GM21737 (cell line): ENCODE results near the gene OR10A2.
"Not testable (repeated sequence)": the region's sequence is repeated elsewhere in the genome, so short reads cannot be mapped to it uniquely, and the experiment has no call there.

Source experiments
- ATAC-seq: cut with Tn5 transposase; IDR thresholded peaks from one replicate; pipeline ENCODE4 v1.9.1; 2021; ENCODE audit warnings: mild to moderate bottlenecking, moderate library complexity; ENCODE audit not compliant: unreplicated experiment

The OR10A2 gene, protein sequence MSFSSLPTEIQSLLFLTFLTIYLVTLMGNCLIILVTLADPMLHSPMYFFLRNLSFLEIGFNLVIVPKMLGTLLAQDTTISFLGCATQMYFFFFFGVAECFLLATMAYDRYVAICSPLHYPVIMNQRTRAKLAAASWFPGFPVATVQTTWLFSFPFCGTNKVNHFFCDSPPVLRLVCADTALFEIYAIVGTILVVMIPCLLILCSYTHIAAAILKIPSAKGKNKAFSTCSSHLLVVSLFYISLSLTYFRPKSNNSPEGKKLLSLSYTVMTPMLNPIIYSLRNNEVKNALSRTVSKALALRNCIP

DNA sequence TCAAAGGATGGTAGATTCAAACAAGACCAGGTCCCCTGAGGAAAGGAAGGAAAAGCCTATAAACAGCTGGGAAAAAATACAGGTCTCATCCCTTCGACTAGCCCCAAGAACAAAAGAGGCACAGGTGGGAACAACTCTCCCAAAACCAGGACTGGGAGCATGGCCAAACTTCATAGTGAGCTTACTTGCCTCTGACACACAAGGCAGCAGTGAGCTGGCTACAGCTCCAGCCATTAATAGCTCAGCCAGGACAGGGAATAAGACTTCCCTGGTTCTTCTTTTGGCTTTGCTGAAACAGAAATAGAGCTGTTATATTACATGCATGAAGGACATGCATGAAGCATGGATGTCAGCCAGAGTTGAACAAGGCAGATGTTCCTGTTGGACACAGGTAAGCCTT lies at the start of gene OR10A2:
Gene OR10A2, plus strand, starts transcription at position 97 of the 400 bp plus-strand sequence. CDS start 6,698 bp downstream, outside the sequence.
- ATAC-seq, result no peak

DNA sequence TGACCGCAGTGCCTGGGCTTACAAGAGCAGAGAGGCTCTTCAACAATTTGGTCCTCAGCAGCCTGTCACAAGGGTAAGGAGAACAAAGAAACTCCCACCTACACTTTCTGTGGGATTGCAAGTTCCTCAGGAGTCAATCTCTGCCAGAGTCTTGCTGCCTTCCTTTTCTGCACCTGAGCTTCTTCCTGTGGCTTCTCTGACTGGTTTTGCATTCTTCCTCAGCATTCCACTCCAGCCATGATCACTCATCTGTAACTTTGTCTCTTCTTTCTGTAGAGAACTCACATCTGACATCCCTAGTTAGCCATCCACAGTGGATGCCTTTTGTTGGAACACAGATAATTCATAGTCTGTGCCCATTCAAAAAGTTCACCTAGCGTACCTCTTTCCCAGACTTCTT lies 49.2 kb upstream of the OR10A2 start:
- no peak for ATAC-seq

DNA sequence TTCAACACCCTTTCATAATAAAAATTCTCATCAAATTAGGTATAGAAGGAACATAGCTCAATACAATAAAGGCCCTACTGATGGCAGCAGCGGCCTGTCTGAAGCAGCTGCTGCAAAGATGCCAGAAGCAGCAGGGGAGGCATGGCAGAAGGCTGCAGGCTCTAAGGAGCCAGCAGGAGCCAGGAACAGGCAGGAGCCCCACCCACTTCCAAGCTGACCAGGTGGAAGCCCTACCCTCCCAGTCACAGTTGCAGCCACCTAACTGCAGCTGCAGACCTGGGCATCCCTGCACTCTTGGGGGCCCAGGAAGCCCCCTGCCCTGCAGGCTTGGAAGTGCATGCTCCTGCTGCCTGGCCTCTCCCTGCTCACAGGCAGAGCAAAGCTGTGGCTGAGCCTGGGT lies 45.2 kb upstream of the OR10A2 start:
- no peak for ATAC-seq

DNA sequence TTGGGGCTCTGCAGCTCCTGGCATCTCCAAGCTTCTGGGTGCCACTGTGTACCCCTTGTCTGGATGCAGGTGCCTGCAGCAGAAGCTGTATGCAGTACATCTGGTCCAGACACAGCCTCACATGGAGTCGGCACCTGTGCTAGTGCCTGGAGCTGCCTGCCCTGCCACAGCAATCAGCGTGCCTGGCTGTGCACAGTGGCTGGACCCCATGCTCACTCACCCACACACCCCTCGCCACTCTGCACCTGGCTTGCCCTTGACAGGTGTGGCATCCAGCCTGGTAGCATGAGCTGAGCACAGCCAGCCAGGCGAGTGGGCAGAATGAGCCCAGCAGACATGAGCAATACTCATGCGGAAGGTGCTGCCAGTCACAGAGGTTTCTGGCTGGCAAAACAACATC lies 43.9 kb upstream of the OR10A2 start:
- ATAC-seq, result no peak

DNA sequence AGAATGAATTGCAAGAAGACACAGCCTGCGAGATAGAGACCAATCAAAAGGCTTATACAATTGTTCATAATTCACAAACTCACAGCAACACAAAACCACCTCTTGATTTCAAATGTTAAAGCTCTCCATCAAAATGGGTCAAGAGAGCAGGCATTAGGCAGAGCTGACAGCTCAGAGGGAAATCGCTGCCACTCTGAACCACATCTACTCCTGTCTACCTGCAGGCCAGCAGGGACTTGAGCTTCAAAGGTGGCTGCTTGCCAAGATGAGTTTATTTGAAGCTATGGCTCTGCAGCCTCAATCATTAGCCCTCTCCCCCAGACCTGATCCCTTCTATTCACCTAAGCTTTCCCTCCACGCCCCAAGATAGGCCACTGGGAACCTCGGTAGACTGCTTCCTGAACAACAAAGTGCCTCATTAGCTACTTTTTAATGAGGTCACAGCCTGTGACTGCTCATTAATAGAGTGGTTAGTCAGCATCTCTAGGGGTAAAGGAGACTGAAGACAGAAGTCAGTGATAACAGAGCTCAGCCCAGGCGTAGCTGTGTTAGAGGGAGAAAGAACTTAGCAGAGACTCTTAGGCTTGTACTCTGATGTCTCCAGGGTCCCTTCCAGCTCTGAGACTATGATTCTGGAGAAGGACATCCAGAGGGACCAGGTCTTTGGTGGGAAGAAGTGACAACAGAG lies 38.6 kb upstream of the OR10A2 start:
- ATAC-seq, result no peak

DNA sequence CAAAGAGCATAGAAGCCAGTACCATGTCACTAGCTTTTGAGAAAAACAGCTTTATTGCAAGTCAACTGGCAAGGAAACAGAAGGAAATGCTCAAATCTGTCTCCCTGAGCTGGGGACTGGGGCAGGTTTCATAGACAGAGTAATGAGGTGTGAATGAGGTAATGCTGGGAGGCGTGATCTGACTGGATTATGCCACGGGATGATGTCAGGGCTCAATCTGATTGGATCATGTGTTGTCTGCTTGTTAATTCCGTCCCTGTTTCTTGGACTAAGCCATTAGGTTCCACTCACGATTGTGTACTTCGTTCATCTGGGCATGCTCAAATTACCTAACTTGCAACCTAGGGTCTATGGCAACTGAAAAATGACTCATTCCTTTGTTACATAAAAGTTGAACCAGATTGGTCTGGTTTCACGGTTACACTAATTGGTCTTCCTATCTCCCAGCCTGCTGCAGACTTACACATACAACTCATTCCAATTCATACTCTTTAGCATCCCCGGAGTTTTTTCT lies 37.6 kb upstream of the OR10A2 start:
- ATAC-seq, result no peak

DNA sequence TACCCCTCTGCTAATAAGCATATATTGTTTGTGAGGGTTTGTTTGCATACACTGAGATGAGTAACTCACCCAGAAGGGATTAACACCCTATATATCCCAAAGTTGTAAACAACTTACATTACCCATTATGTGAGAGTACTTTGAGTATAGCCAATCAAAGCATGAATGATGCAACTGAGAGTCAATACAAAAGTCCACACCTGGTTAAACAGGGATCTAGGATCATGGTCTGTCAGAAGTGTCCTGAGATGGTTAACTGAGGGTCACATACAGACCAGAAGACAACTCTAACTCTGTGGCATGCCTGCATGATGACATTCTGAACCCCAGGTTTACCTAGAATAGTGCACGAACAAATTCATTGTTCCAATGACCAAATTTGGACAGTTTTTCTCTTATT lies 34.8 kb upstream of the OR10A2 start:
- no peak for ATAC-seq

DNA sequence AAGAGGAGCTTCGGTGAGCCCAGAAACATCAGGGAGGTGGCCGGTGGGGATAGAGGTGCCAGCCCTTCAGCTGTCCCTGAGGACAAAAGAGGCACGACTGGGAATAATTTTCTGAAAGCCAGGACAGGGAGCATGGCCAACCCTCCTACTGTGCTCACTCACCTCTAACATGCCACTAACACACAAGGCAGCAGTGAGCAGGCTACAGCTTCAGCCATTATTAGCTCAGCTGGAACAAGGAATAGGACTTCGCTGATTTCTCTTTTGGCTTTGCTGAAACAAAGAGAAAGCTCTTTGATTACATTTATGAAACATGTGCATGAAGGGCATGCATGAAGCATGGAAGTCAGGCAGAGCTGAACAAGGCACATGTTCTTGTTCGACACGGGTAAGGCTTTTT lies 29.5 kb upstream of the OR10A2 start:
- ATAC-seq, result no peak

DNA sequence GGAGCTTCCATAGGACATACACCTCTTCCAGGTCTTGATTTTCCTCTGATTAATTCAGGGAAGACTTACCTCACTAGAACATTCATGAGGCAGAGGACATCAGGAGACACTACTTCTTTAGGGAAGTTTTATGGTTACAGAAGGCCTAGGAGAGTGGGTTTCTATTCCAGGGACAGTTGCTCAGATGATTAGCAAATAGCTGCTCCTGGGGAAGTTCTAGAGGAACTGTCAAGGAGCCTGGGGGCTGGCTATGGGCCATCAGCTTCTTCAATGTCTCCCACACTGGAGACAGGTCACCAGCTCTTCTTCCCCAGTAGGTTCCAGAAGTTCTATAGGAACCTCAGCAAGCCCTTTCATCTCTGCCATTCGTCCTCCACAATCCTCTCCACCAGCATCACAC lies 28.8 kb upstream of the OR10A2 start:
- no peak for ATAC-seq

DNA sequence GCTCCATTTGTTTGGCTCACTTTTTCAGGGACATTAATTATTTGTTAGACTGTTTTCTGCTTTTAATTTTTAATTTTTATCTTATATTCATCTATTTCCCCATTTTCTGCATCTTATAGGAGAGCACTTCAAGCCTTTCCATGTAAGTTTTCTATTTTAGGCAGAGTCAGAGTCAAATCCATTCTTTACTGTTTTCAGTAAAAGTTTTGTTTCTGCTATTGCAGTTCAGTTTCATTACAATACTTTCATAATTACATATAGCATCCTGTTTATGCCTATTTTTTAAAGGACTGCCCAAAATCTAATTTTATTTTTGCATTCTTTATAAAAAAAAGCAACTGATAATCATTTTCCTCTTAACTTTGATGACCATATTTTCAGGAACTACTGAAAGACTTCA lies 21.2 kb upstream of the OR10A2 start:
- ATAC-seq, result no peak

DNA sequence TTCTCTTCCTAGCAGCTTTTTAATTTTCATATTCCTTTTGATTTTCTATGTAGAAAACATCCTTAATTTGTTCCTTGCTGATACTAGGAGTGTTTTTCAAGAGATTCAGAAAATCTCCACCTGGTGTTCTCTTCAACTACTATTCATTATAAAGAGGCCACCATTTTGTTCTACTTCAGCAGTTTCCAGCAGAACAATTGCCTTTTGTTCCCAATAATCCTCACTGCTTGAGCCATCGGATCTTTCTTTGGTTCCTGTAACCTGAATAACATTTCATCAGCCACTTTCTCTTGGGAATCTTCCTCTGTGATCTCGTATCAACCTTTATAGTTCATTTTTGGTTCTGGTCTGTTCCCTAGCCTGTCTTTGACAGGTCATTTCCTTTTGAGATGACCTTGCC lies 19.2 kb upstream of the OR10A2 start:
- ATAC-seq, result no peak

DNA sequence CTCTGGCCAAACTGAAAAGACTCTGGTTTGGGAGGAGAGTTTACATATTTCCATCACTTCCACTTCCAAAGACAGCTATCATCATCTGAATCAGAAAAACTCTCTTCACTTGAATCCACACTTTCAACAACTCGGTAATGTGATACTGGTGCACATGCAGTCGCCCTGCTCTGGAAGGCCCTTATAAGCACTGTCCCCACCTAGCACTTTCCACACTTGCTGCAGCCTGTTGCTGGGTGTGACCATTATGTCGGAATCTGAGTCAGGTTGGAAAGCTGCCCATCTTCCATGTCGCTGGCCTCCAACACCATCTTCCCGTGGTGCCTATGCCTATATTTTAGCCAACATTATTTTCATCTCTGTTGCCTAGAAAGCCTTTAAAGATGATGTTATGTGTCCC lies 18.5 kb upstream of the OR10A2 start:
- ATAC-seq, result no peak

DNA sequence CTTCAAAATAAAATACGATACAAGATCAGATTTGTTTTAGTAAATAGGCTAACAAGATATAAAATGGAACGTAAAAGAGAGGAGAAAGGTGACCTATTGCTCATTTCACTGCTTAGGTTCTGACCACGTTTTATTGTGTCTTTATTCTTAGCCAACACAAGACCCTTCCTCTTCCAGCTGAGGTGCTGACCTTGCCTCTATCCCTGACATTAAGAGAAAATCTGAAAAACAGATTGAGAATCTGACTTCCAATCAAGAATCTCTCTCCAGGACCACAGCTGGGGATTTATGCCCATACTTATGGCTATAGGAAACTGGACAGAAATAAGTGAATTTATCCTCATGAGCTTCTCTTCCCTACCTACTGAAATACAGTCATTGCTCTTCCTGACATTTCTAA lies 17.5 kb upstream of the OR10A2 start, which contains the start of gene OR10A5:
Gene OR10A5, plus strand, starts transcription at position 301 of the 400 bp plus-strand sequence. Its CDS starts 0 bp downstream, at position 301.
- no peak for ATAC-seq

DNA sequence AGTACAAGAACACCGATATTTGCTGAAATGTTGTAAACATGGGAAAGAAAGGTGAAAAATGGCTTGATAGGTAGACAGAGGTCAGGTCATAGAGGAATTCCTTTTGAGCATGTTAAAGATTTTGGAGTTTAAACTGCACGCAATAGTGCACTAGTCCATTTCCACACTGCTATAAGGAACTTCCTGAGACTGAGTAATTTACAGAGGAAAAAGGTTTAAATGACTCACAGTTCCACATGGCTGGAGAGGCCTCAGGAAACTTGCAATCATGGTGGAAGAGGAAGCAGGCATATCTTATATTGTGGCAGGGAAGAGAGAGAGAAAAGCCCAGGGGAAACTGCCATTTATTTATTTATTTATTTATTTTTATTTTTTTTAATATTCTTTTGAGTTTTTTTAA lies 12.3 kb upstream of the OR10A2 start:
- no peak for ATAC-seq

DNA sequence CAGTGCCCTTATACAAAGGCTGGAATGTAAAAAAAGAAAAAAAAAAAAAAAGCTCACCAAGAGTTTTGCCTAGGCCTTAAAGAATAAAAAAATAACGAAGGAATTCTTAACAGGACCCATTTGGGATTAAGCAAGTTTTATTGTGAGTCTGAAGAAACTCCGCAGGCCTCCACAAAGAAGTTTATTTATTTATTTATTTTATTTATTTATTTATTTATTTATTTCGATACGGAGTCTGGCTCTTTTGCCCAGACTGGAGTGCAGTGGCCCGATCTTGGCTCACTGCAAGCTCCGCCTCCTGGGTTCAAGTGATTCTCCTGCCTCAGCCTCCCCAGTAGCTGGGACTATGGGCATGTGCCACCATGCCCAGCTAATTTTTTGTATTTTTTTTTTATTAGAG lies 8.1 kb upstream of the OR10A2 start:
- ATAC-seq, result not testable (repeated sequence)

DNA sequence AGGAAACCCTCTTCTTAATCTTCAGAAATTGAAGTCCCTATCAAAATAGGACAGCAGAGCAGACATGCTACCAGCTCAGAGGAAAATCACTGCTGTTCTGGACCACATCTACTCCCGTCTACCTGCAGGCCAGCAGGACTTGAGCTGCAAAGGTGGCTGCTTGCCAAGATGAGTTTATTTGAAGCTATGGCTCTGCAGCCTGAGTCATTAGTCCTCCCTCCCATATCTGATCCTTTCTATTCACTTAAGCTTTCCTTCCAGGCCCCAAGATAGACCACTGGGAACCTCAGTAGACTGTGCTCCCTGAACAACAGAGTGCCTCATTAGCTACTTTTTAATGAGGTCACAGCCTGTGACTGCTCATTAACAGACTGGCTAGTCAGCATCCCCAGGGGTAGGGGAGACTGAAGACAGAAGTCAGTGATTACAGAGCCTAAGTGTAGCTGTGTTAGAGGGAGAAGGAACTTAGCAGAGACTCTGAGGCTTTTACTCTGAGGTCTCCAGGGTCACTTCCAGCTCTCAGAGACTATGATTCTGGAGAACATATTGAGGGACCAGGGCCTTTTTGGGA lies 6.8 kb upstream of the OR10A2 start:
- ATAC-seq, result no peak

DNA sequence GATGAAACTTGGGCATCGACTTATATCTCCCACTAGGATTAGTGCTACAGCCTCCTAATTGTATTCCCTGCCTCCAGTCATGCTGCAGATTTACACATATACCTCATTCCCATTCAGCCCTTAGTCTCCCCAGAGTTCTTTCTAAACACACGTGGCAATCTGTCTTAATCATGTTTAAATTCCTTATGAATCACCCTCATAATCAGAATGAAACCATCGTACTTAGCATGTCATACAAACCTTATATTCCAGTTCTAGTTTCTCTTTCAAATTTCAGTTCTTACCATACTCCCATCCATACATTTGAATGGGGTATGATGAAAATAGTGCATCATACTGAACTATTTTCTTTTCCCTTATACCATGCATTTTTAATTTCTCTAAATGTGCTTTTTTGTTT lies 6.0 kb upstream of the OR10A2 start:
- no peak for ATAC-seq

DNA sequence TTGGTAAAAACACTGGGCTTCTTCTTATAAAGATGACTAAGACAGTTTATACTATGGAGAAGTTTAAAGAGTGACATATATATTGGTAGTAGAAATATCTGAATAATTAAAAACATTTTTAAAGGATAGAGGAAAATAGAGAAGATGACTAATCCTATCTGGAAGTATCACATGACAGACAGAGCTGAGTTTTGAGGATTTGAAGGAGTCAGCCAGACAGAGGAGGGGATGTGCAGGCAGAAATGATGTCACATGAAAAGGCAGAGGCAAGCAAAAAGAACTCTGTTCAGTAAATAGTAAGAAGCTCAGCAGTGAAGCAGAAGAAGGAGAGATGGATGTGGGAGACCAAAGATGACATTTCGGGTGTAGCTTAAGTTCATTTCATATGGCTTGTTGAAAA lies 1.6 kb downstream of the OR10A2 start:
- no peak for ATAC-seq

DNA sequence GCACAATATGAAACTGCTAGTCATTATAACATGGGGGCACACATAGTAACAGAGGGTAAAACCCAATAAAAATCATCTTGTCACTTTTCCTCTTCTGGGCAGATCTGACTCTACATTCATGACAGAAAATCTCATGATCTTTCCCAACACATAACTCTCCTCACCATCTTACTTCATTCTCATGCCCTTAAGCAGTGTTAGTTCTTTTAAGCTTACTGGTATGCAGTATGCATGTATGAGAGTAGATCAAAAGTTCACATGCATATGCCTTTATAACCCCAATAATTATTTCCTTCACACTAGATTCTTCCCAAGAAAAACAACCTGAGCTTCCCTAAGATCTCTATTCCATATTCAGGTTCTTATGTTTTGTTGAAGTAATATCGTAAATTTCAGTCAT lies 8.4 kb downstream of the OR10A2 start:
- ATAC-seq, result no peak

DNA sequence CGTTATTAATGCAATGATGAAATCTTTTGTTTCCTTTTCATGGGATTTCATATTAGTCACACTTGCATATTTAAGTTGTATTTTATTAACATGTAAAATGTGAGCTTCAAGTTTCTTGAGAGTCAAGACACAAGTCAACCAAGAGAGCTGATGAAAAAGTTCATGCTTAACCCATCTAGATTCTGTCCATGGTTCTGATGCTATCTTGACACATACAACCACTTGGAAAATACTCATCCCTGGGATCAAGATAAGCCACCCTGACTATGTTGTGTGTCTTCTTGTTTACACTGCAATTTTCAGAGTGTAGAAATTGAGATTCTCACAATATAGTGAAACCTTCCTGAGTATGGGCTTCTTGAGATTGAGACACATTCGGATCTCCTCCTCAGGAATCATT lies 12.9 kb downstream of the OR10A2 start:
- no peak for ATAC-seq

DNA sequence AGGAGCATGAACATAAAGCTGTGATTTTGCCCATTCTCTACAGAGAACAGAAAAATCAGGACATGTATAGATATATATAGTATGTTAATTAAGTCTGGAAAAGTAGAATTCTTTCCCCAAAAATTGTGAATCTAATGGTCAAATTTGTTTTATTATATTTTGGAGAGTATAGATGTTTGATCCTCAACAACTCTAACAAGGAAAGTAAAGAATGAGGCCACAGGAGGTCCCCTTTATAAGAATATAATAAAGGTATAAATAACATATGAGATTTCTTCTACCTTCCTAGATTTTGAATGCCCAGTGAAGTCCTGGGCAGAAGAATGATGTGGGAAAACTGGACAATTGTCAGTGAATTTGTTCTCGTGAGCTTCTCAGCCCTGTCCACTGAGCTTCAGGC lies 13.5 kb downstream of the OR10A2 start, which contains the start of gene OR10A4:
Gene OR10A4, plus strand, starts transcription at position 301 of the 400 bp plus-strand sequence. Its CDS starts 23 bp downstream, at position 324.
- ATAC-seq, result no peak

DNA sequence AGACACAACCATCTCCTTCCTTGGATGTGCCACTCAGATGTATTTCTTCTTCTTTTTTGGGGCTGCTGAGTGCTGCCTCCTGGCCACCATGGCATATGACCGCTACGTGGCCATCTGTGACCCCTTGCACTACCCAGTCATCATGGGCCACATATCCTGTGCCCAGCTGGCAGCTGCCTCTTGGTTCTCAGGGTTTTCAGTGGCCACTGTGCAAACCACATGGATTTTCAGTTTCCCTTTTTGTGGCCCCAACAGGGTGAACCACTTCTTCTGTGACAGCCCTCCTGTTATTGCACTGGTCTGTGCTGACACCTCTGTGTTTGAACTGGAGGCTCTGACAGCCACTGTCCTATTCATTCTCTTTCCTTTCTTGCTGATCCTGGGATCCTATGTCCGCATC lies 14.1 kb downstream of the OR10A2 start:
- ATAC-seq, result no peak
